HEK293 (cell line): ENCODE results near the gene COX11.
A peak's percentile ranks its signal among the peaks of the same experiment; 100 is the strongest.

Source experiments
- CTCF ChIA-PET: fragments of 350-600 bp; formaldehyde crosslinking; extraction: SDS; loops from one replicate; lab custom pipeline; 2021; ENCODE audit warnings: antibody characterized with exemption; lab: Yijun Ruan, JAX
- POLR2A ChIA-PET: fragments of 300-600 bp; formaldehyde crosslinking; extraction: SDS; loops from one replicate; lab custom pipeline; 2020; ENCODE audit warnings: antibody characterized with exemption, inconsistent platforms; lab: Yijun Ruan, JAX
- H3K27ac ChIP-seq: fragments of 200-500 bp; sonication (Bioruptor generic); 2 replicates; pipeline ENCODE4 v1.5.1; 2014; ENCODE audit warnings: low read depth, low read length, control low read depth, inconsistent platforms; ENCODE audit errors: extremely low read depth
- H3K36me3 ChIP-seq, 2 experiments: fragments of 200-500 bp in 1 of 2; sonication (Bioruptor generic) in 1 of 2; 1 replicate in 1 of 2; 2 replicates in 1 of 2; pipeline ENCODE4 v1.5.1; 2014 to 2017; ENCODE audit warnings: inconsistent platforms in 2 of 2, low read length in 2 of 2; ENCODE audit not compliant: control insufficient read depth in 2 of 2, insufficient read depth in 1 of 2
- H3K4me1 ChIP-seq: fragments of 200-500 bp; sonication (Bioruptor generic); 2 replicates; pipeline ENCODE4 v1.5.1; 2014; ENCODE audit warnings: mild to moderate bottlenecking, low read length, inconsistent platforms; ENCODE audit not compliant: control insufficient read depth, insufficient read depth
- H3K4me3 ChIP-seq: 2 replicates; pipeline ENCODE4 v1.5.1; 2011; ENCODE audit warnings: low read depth, mild to moderate bottlenecking, control low read depth, low read length, moderate library complexity
- H3K9me3 ChIP-seq: fragments of 200-500 bp; sonication (Bioruptor generic); 2 replicates; pipeline ENCODE4 v1.5.1; 2014; ENCODE audit warnings: low read depth, low read length, inconsistent platforms; ENCODE audit not compliant: control insufficient read depth, insufficient read depth
- GLI4 ChIP-seq: fragments of 450-650 bp; formaldehyde crosslinking; IDR thresholded peaks from 2 replicates; pipeline ENCODE4 v1.5.1; 2016; ENCODE audit warnings: missing biosample characterization, missing genetic modification characterization
- KLF10 ChIP-seq: fragments of 450-650 bp; IDR thresholded peaks from 2 replicates; pipeline ENCODE4 v1.5.1; 2018; ENCODE audit warnings: missing biosample characterization, mild to moderate bottlenecking, missing genetic modification characterization
- KLF16 ChIP-seq: fragments of 450-650 bp; formaldehyde crosslinking; IDR thresholded peaks from 2 replicates; pipeline ENCODE4 v1.5.1; 2017; ENCODE audit warnings: missing biosample characterization, missing genetic modification characterization
- PRDM1 ChIP-seq: fragments of 450-650 bp; formaldehyde crosslinking; IDR thresholded peaks from 2 replicates; pipeline ENCODE4; 2016; ENCODE audit warnings: missing biosample characterization, missing genetic modification characterization
- ZNF10 ChIP-seq: fragments of 450-650 bp; formaldehyde crosslinking; IDR thresholded peaks from 2 replicates; pipeline ENCODE4 v1.5.1; 2017; ENCODE audit warnings: missing biosample characterization, missing genetic modification characterization
- ZNF18 ChIP-seq: fragments of 450-650 bp; formaldehyde crosslinking; IDR thresholded peaks from 2 replicates; pipeline ENCODE4 v1.5.1; 2016; ENCODE audit warnings: missing biosample characterization, missing genetic modification characterization
- ZNF2 ChIP-seq: fragments of 450-650 bp; formaldehyde crosslinking; IDR thresholded peaks from 2 replicates; pipeline ENCODE4 v1.5.1; 2016; ENCODE audit warnings: missing biosample characterization, missing genetic modification characterization
- ZNF311 ChIP-seq: fragments of 450-650 bp; formaldehyde crosslinking; IDR thresholded peaks from 2 replicates; pipeline ENCODE4 v1.5.1; 2017; ENCODE audit warnings: missing biosample characterization, missing genetic modification characterization, borderline replicate concordance
- ZNF335 ChIP-seq: fragments of 450-650 bp; formaldehyde crosslinking; conservative IDR thresholded peaks from 2 replicates; pipeline ENCODE4 v1.5.1; 2016; ENCODE audit warnings: missing biosample characterization, missing genetic modification characterization
- ZNF423 ChIP-seq: fragments of 450-650 bp; formaldehyde crosslinking; IDR thresholded peaks from 2 replicates; pipeline ENCODE4 v1.5.1; 2016; ENCODE audit warnings: missing biosample characterization, missing genetic modification characterization
- ZNF513 ChIP-seq: fragments of 450-650 bp; IDR thresholded peaks from 2 replicates; pipeline ENCODE4 v1.5.1; 2018; ENCODE audit warnings: missing biosample characterization, missing genetic modification characterization
- ZNF521 ChIP-seq: fragments of 450-650 bp; formaldehyde crosslinking; IDR thresholded peaks from 2 replicates; pipeline ENCODE4 v1.5.1; 2017; ENCODE audit warnings: missing biosample characterization, mild to moderate bottlenecking, missing genetic modification characterization
- ZNF548 ChIP-seq: fragments of 450-650 bp; formaldehyde crosslinking; IDR thresholded peaks from 2 replicates; pipeline ENCODE4 v1.5.1; 2016; ENCODE audit warnings: missing biosample characterization, missing genetic modification characterization
- ZNF670 ChIP-seq: fragments of 450-650 bp; formaldehyde crosslinking; IDR thresholded peaks from 2 replicates; pipeline ENCODE4 v1.5.1; 2016; ENCODE audit warnings: missing biosample characterization, missing genetic modification characterization, low read depth
- ZNF704 ChIP-seq: fragments of 450-650 bp; formaldehyde crosslinking; IDR thresholded peaks from 2 replicates; pipeline ENCODE4 v1.5.1; 2016; ENCODE audit warnings: missing biosample characterization, missing genetic modification characterization
- ZNF785 ChIP-seq: fragments of 450-650 bp; formaldehyde crosslinking; IDR thresholded peaks from 2 replicates; pipeline ENCODE4 v1.5.1; 2016; ENCODE audit warnings: missing biosample characterization, missing genetic modification characterization
- TF ChIP-seq, protein P1 (sequence below): fragments of 450-650 bp; formaldehyde crosslinking; IDR thresholded peaks from 2 replicates; pipeline ENCODE4 v1.5.0; 2017; ENCODE audit warnings: missing biosample characterization, missing genetic modification characterization, borderline replicate concordance
- TF ChIP-seq, protein P2 (sequence below): fragments of 450-650 bp; formaldehyde crosslinking; IDR thresholded peaks from 2 replicates; pipeline ENCODE4 v1.5.1; 2016; ENCODE audit warnings: missing biosample characterization, missing genetic modification characterization

COX11 gene

DNA sequence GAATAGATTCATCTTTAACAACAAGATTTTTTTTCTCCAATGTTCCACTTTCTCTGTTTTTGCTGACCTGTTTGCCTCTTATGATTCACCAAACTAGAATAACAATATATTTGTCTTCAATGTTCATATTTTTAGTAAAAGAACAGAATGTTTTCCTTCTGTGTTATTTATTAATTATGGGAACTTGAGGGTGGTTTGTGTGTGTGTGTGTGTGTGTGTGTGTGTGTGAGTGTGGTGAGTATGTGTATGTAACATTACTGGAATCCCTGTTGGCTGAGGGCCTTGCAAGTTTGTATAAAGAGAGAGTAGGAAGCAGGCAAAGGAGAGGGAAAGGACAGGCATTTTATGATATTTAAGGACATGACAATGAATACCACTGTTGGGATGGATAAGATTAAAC is 13.9 kb upstream of the COX11 start:
- POLR2A ChIA-PET: no interaction called here
- CTCF ChIA-PET: interaction anchor here (0.6 to 0.7 kb wide), 2 partner anchors 9 to 360 kb away, joined by 3 read pairs; no protein-coding TSS in a partner anchor

GRCh38 chr17:54980375-54980774 is 11.9 kb upstream of the COX11 start:
- H3K4me3 ChIP-seq: no peak overlapping the region
- TF ChIP-seq PRDM1 (tag by site-specific recombination): 0 out of 2 replicates have a peak, but pooled peaks have one; percentile 9
- TF ChIP-seq ZNF335 (tag by site-specific recombination): no peak
- H3K36me3 ChIP-seq: no peaks in the 10 kb centered on the region
- peaks cover 6% of the 10 kb centered on the region for H3K4me1 ChIP-seq
- ChIA-PET CTCF (interaction anchor here (0.9 kb wide), 1 partner anchor 12 kb away, joined by 9 read pairs; no protein-coding TSS in a partner anchor), POLR2A (interaction anchor here (0.7 kb wide), 1 partner anchor 80 kb away, joined by 3 read pairs; no protein-coding TSS in a partner anchor)
- H3K9me3 ChIP-seq: no peaks in the 10 kb centered on the region
- no peak overlapping the region for H3K27ac ChIP-seq

More for the DNA sequence above, 13.9 kb upstream of the COX11 start:
- Histone ChIP-seq H3K27ac (no peak overlapping the region), H3K4me1 (peaks cover 6% of the 10 kb centered on the region), H3K9me3 (no peaks in the 10 kb centered on the region), H3K36me3 (peaks cover 7 to 12% of the 10 kb centered on the region in 2 experiments; a peak in 2 of 3 replicates)
- TF ChIP-seq KLF10 (tag by site-specific recombination): no peak
- TF ChIP-seq KLF16 (tag by site-specific recombination): no peak
- no peak for TF ChIP-seq GLI4
- TF ChIP-seq ZNF311: no peak
- TF ChIP-seq, protein P1, sequence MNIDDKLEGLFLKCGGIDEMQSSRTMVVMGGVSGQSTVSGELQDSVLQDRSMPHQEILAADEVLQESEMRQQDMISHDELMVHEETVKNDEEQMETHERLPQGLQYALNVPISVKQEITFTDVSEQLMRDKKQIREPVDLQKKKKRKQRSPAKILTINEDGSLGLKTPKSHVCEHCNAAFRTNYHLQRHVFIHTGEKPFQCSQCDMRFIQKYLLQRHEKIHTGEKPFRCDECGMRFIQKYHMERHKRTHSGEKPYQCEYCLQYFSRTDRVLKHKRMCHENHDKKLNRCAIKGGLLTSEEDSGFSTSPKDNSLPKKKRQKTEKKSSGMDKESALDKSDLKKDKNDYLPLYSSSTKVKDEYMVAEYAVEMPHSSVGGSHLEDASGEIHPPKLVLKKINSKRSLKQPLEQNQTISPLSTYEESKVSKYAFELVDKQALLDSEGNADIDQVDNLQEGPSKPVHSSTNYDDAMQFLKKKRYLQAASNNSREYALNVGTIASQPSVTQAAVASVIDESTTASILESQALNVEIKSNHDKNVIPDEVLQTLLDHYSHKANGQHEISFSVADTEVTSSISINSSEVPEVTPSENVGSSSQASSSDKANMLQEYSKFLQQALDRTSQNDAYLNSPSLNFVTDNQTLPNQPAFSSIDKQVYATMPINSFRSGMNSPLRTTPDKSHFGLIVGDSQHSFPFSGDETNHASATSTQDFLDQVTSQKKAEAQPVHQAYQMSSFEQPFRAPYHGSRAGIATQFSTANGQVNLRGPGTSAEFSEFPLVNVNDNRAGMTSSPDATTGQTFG (tag by site-specific recombination): no peak
- TF ChIP-seq, protein P2, sequence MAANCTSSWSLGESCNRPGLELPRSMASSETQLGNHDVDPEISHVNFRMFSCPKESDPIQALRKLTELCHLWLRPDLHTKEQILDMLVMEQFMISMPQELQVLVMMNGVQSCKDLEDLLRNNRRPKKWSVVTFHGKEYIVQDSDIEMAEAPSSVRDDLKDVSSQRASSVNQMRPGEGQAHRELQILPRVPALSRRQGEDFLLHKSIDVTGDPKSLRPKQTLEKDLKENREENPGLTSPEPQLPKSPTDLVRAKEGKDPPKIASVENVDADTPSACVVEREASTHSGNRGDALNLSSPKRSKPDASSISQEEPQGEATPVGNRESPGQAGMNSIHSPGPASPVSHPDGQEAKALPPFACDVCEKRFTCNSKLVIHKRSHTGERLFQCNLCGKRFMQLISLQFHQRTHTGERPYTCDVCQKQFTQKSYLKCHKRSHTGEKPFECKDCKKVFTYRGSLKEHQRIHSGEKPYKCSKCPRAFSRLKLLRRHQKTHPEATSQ (tag by site-specific recombination): no peak
- no peak for TF ChIP-seq ZNF670 (tag by site-specific recombination)
- TF ChIP-seq ZNF2 (tag by site-specific recombination): no peak
- TF ChIP-seq ZNF423 (tag by site-specific recombination): no peak
- TF ChIP-seq ZNF10: no peak
- no peak for TF ChIP-seq ZNF513 (tag by site-specific recombination)
- TF ChIP-seq ZNF785 (tag by site-specific recombination): no peak
- no peak for TF ChIP-seq ZNF704 (tag by site-specific recombination)
- no peak for TF ChIP-seq ZNF521 (tag by site-specific recombination)
- TF ChIP-seq ZNF18 (tag by site-specific recombination): no peak
- no peak for TF ChIP-seq ZNF548
- TF ChIP-seq, all 188 proteins: peak for 0
- H3K4me3 ChIP-seq: no peak overlapping the region
